Astrocyte (in vitro differentiated cells and primary cell): ENCODE measurements around the gene NLE1. TPM values are rescaled to one million over a fixed set of nuclear protein-coding genes. Genes with fewer than 3 reads are reported as not detected.

Experiments used
- DNase-seq: peaks from one replicate; pipeline ENCODE4 v3.0.0-alpha.2; 2010; ENCODE audit warnings: low read depth
- FAIRE-seq: peaks from 2 replicates; lab custom pipeline; 2011; peaks lifted over from hg19 to GRCh38; lab: Jason Lieb, UNC
- H2AFZ ChIP-seq: 2 replicates; pipeline ENCODE4 v1.6.0; 2012; ENCODE audit warnings: low read depth, low read length, inconsistent platforms
- H3K27ac ChIP-seq: 2 replicates; pipeline ENCODE4 v1.5.1; 2011; ENCODE audit warnings: low read depth, low read length, inconsistent platforms
- H3K27me3 ChIP-seq: 2 replicates; pipeline ENCODE4 v1.6.0; 2011; ENCODE audit warnings: low read length, inconsistent platforms; ENCODE audit not compliant: insufficient read depth
- H3K36me3 ChIP-seq: 2 replicates; pipeline ENCODE4 v1.5.1; 2011; ENCODE audit warnings: low read length, inconsistent platforms; ENCODE audit not compliant: insufficient read depth
- H3K4me1 ChIP-seq: 2 replicates; pipeline ENCODE4 v1.5.1; 2011; ENCODE audit warnings: low read length, inconsistent platforms; ENCODE audit not compliant: insufficient read depth
- H3K4me2 ChIP-seq: 2 replicates; pipeline ENCODE4 v1.6.0; 2012; ENCODE audit warnings: low read length, inconsistent platforms
- H3K4me3 ChIP-seq: 2 replicates; pipeline ENCODE4 v1.5.1; 2011; ENCODE audit warnings: low read depth, mild to moderate bottlenecking, low read length, inconsistent platforms; ENCODE audit not compliant: insufficient read depth
- H3K79me2 ChIP-seq: 2 replicates; pipeline ENCODE4 v1.6.0; 2012; ENCODE audit warnings: mild to moderate bottlenecking, low read length, inconsistent platforms; ENCODE audit not compliant: insufficient read depth
- H3K9ac ChIP-seq: 2 replicates; pipeline ENCODE4 v1.6.0; 2012; ENCODE audit warnings: mild to moderate bottlenecking, low read length, inconsistent platforms
- H3K9me3 ChIP-seq: 2 replicates; pipeline ENCODE4 v1.5.1; 2012; ENCODE audit warnings: low read depth, mild to moderate bottlenecking, low read length, inconsistent platforms; ENCODE audit not compliant: insufficient read depth
- H4K20me1 ChIP-seq: 2 replicates; pipeline ENCODE4 v1.6.0; 2012; ENCODE audit warnings: low read length, inconsistent platforms; ENCODE audit not compliant: insufficient read depth
- H3K27ac Mint-ChIP-seq: one replicate; pipeline ENCODE4 v1.8.0; 2021; ENCODE audit warnings: mild to moderate bottlenecking, mixed read lengths; ENCODE audit not compliant: unreplicated experiment
- H3K27me3 Mint-ChIP-seq: one replicate; pipeline ENCODE4 v1.8.0; 2021; ENCODE audit warnings: low read depth, mixed read lengths; ENCODE audit not compliant: unreplicated experiment
- H3K36me3 Mint-ChIP-seq: one replicate; pipeline ENCODE4 v1.8.0; 2021; ENCODE audit warnings: low read depth, mixed read lengths; ENCODE audit not compliant: unreplicated experiment
- H3K4me1 Mint-ChIP-seq: one replicate; pipeline ENCODE4 v1.8.0; 2021; ENCODE audit warnings: low read depth, mixed read lengths; ENCODE audit not compliant: unreplicated experiment
- H3K4me3 Mint-ChIP-seq: one replicate; pipeline ENCODE4 v1.8.0; 2021; ENCODE audit warnings: mild to moderate bottlenecking, moderate library complexity, mixed read lengths; ENCODE audit not compliant: unreplicated experiment
- H3K9me3 Mint-ChIP-seq: one replicate; pipeline ENCODE4 v1.8.0; 2021; ENCODE audit warnings: mild to moderate bottlenecking, mixed read lengths; ENCODE audit not compliant: unreplicated experiment
- EZH2 ChIP-seq: IDR thresholded peaks from 2 replicates; pipeline ENCODE4 v1.6.1; 2012; ENCODE audit warnings: mild to moderate bottlenecking, low read length, inconsistent platforms; ENCODE audit not compliant: insufficient read depth
- total RNA-seq: library from RNA; stranded (reverse); gene quantifications from 2 replicates; pipeline ENCODE4 v1.2.1, GENCODE V29; 2021
- TF ChIP-seq, protein P1 (sequence below): IDR thresholded peaks from 2 replicates; pipeline ENCODE4 v1.5.1; 2011; ENCODE audit warnings: low read depth, mild to moderate bottlenecking, inconsistent platforms, low read length, moderate library complexity; ENCODE audit not compliant: insufficient read depth

The NLE1 gene
- total RNA-seq, 1 donor from 2014 or later = 19.8 TPM

DNA sequence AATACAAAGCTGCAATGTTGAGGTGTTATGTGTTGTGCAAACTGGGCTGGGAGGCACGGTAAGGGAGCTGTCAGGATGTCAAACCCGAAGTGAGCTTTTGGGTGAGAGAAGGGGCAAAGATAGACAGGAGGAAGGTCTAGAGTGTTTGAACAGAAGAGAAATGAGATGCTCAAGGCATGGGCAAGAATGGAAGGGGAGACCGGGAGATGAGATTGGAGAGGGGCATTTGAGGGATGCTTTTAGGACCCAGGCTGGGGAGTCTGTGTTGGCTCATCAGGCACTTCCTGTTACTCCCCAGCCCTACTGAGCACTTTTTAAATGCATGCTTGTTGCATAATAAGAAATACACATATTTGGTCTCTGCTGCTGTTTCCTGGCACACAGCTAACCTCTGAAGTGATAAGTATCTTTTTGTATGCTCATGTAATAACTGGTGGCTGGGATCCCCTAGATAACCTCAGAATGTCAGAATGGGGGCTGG is 19.2 kb upstream of the NLE1 start:
- no peak overlapping the region for H2AFZ ChIP-seq
- DNase-seq (no peak), FAIRE-seq (no peak)
- no peaks in the 10 kb centered on the region for H3K36me3 ChIP-seq
- peaks cover 7% of the 10 kb centered on the region for H3K27me3 ChIP-seq
- H3K27ac ChIP-seq = no peak overlapping the region
- no peak overlapping the region for H3K4me3 ChIP-seq
- peaks cover 3% of the 10 kb centered on the region for H3K4me1 Mint-ChIP-seq
- peaks cover 15% of the 10 kb centered on the region for H3K27me3 Mint-ChIP-seq
- no peaks in the 10 kb centered on the region for H3K4me1 ChIP-seq
- no peaks in the 10 kb centered on the region for H3K36me3 Mint-ChIP-seq
- H3K4me2 ChIP-seq = no peak overlapping the region
- no peak overlapping the region for H3K4me3 Mint-ChIP-seq
- no peaks in the 10 kb centered on the region for H3K9me3 ChIP-seq
- no peak overlapping the region for H3K27ac Mint-ChIP-seq
- no peaks in the 10 kb centered on the region for H4K20me1 ChIP-seq
- no peaks in the 10 kb centered on the region for H3K9me3 Mint-ChIP-seq
- H3K79me2 ChIP-seq = no peaks in the 10 kb centered on the region
- no peak for TF ChIP-seq EZH2
- H3K9ac ChIP-seq = no peak overlapping the region

DNA sequence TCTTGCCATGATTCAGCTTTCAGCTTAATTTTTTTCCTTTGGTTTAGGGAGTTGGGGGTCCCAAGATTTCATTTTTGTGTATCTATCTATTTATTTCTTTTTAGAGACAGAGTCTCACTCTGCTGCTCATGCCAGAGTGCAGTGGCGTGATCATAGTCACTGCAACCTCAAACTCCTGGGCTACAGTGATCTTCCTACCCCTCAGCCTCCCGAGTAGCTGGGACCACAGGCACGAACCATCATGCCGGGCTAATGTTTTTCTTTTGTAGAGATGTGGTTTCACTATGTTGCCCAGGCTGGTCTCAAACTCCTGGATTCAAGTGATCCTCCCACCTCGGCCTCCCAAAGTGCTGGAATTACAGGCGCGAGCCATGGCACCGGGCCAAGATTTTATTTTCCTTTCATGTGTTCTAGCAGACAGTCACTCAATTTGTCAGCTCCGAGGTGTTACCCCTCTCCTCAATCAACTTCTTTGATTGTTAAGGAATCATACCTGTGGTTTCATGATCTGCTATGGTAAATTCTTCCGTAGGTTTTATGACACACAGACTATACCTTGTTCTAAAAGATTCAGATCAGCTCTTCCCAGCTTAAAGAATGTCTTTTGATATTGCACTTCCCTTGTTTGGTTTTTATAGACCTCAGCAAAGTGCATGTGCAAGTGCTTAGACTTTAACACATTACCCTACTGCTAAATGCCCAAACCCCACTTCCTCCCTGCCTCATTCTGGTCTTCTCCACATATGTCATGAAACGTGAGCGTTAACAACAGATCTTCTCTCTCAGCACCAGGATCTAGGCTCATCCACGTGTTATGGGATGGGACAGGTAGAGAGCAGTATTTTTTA is 18.5 kb upstream of the NLE1 start:
- Histone ChIP-seq H3K4me1 (no peaks in the 10 kb centered on the region), H3K4me2 (no peak overlapping the region), H3K36me3 (no peaks in the 10 kb centered on the region), H2AFZ (no peak overlapping the region), H3K27ac (no peak overlapping the region), H3K9ac (no peak overlapping the region), H3K27me3 (peaks cover 7% of the 10 kb centered on the region), H3K9me3 (no peaks in the 10 kb centered on the region), H3K79me2 (no peaks in the 10 kb centered on the region), H4K20me1 (no peaks in the 10 kb centered on the region), H3K4me3 (no peak overlapping the region)
- Mint-ChIP-seq H3K36me3 (no peaks in the 10 kb centered on the region), H3K9me3 (no peaks in the 10 kb centered on the region), H3K4me1 (peaks cover 3% of the 10 kb centered on the region), H3K27ac (no peak overlapping the region), H3K4me3 (no peak overlapping the region), H3K27me3 (peaks cover 15% of the 10 kb centered on the region)
- FAIRE-seq = no peak
- TF ChIP-seq, protein P1, sequence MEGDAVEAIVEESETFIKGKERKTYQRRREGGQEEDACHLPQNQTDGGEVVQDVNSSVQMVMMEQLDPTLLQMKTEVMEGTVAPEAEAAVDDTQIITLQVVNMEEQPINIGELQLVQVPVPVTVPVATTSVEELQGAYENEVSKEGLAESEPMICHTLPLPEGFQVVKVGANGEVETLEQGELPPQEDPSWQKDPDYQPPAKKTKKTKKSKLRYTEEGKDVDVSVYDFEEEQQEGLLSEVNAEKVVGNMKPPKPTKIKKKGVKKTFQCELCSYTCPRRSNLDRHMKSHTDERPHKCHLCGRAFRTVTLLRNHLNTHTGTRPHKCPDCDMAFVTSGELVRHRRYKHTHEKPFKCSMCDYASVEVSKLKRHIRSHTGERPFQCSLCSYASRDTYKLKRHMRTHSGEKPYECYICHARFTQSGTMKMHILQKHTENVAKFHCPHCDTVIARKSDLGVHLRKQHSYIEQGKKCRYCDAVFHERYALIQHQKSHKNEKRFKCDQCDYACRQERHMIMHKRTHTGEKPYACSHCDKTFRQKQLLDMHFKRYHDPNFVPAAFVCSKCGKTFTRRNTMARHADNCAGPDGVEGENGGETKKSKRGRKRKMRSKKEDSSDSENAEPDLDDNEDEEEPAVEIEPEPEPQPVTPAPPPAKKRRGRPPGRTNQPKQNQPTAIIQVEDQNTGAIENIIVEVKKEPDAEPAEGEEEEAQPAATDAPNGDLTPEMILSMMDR = no peak
- TF ChIP-seq EZH2 = no peak
- DNase-seq = no peak

DNA sequence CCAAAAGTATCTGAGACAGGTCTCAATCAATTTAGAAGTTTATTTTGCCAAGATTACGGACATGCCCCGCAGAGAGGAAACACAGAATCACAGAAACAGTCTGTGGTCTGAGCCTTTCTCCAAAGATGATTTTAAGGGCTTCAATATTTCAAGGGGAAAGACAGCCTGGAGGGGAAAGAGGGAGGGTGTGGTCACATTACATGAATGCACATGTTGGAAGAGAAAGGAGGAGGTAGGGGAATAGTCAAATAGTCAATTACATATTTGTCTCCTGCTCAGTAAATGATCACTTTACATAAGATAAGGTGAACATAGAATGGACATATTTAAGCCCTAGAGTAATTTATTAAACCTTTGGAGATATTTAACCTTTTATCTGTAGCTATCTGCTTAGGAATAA is 17.8 kb upstream of the NLE1 start:
- DNase-seq (no peak), FAIRE-seq (no peak)
- no peaks in the 10 kb centered on the region for H3K79me2 ChIP-seq
- Mint-ChIP-seq H3K27ac (no peak overlapping the region), H3K4me1 (peaks cover 3% of the 10 kb centered on the region), H3K9me3 (no peaks in the 10 kb centered on the region), H3K36me3 (no peaks in the 10 kb centered on the region), H3K4me3 (no peak overlapping the region), H3K27me3 (peaks cover 15% of the 10 kb centered on the region)
- H3K4me2 ChIP-seq = no peak overlapping the region
- H3K9ac ChIP-seq = no peak overlapping the region
- no peak overlapping the region for H3K4me3 ChIP-seq
- H3K36me3 ChIP-seq = no peaks in the 10 kb centered on the region
- no peaks in the 10 kb centered on the region for H4K20me1 ChIP-seq
- H3K4me1 ChIP-seq = no peaks in the 10 kb centered on the region
- no peak overlapping the region for H3K27ac ChIP-seq
- H3K9me3 ChIP-seq = no peaks in the 10 kb centered on the region
- peaks cover 7% of the 10 kb centered on the region for H3K27me3 ChIP-seq
- no peak overlapping the region for H2AFZ ChIP-seq
- no peak for TF ChIP-seq EZH2
- TF ChIP-seq, protein P1 = no peak
